ENCODE measurements around the gene GNG7.

GRCh38 chr19:2670217-2670616, 32.3 kb downstream of the GNG7 start:
- TF ChIP-seq CTCF (IDR thresholded peaks at IDR 0.05; ENCODE audit: low read depth, low read length, poor library complexity, severe bottlenecking) (no peak), EZH2phosphoT487 (IDR thresholded peaks at IDR 0.05; ENCODE audit: borderline replicate concordance, low read length) (no peak)

Measured in DOHH2 (cell line).